Liver (tissue), 9 donors: ENCODE measurements around the gene SUSD4. TPM values are rescaled to one million over a fixed set of nuclear protein-coding genes. Genes with fewer than 3 reads are reported as not detected.

Experiments
- DNase-seq: peaks from one replicate; pipeline ENCODE4 v3.0.0-alpha.2; 2017; ENCODE audit warnings: low spot score
- H3K27ac ChIP-seq, 2 donors: one replicate each; pipeline ENCODE4 v1.7.0; 2013; ENCODE audit warnings: inconsistent platforms in 2 of 2, low read length in 2 of 2, control low read depth in 1 of 2, low read depth in 1 of 2, mild to moderate bottlenecking in 1 of 2
- H3K27me3 ChIP-seq, 4 donors: one replicate each; pipeline versions ENCODE4 v1.6.1 to v1.7.0; 2013; ENCODE audit warnings: low read length in 3 of 4, inconsistent platforms in 1 of 4, mild to moderate bottlenecking in 1 of 4, moderate library complexity in 1 of 4; ENCODE audit not compliant: control insufficient read depth in 4 of 4, insufficient read depth in 4 of 4
- H3K36me3 ChIP-seq, 4 donors: one replicate each; pipeline versions ENCODE4 v1.6.1 to v1.7.0; 2013; ENCODE audit warnings: low read length in 3 of 4, mild to moderate bottlenecking in 3 of 4, low read depth in 1 of 4, moderate library complexity in 1 of 4; ENCODE audit not compliant: control insufficient read depth in 4 of 4, insufficient read depth in 3 of 4
- H3K4me1 ChIP-seq, 4 donors: one replicate each; pipeline versions ENCODE4 v1.6.1 to v1.7.0; 2013; ENCODE audit warnings: low read length in 3 of 4, mild to moderate bottlenecking in 3 of 4, moderate library complexity in 1 of 4; ENCODE audit not compliant: control insufficient read depth in 4 of 4, insufficient read depth in 4 of 4
- H3K4me3 ChIP-seq, 3 donors: one replicate each; pipeline versions ENCODE4 v1.6.1 to v1.7.0; 2013; ENCODE audit warnings: low read length in 3 of 3, control low read depth in 1 of 3, low read depth in 1 of 3, mild to moderate bottlenecking in 1 of 3
- H3K9ac ChIP-seq, 2 donors: one replicate each; pipeline ENCODE4 v1.7.0; 2013; ENCODE audit warnings: low read length in 2 of 2, mild to moderate bottlenecking in 2 of 2, moderate library complexity in 2 of 2, control low read depth in 1 of 2, low read depth in 1 of 2
- H3K9me3 ChIP-seq, 4 donors: one replicate each; pipeline versions ENCODE4 v1.6.1 to v1.7.0; 2013; ENCODE audit warnings: low read length in 3 of 4; ENCODE audit not compliant: control insufficient read depth in 4 of 4
- ATF3 ChIP-seq: IDR thresholded peaks from 2 replicates; pipeline ENCODE4 v1.6.1; 2016; ENCODE audit warnings: antibody characterized with exemption
- CTCF ChIP-seq: fragments of 150-350 bp; IDR thresholded peaks from 2 replicates; pipeline ENCODE4 v1.5.1; 2017; ENCODE audit warnings: improper control_type of control experiment, low read depth, low read length; ENCODE audit not compliant: missing input control
- EGR1 ChIP-seq, 2 donors: IDR thresholded peaks; 2 replicates each; pipeline ENCODE4 v1.6.1; 2016 to 2018; ENCODE audit warnings: antibody characterized with exemption in 2 of 2, low read depth in 2 of 2
- FOXA1 ChIP-seq: IDR thresholded peaks from 2 replicates; pipeline ENCODE4 v1.6.1; 2016; ENCODE audit warnings: antibody characterized with exemption
- FOXA2 ChIP-seq: IDR thresholded peaks from 2 replicates; pipeline ENCODE4 v1.6.1; 2016; ENCODE audit warnings: antibody characterized with exemption
- GABPA ChIP-seq, 2 donors: IDR thresholded peaks in 1 of 2; conservative IDR thresholded peaks in 1 of 2; 2 replicates each; pipeline ENCODE4 v1.6.1; 2016; ENCODE audit warnings: antibody characterized with exemption in 2 of 2, mild to moderate bottlenecking in 1 of 2, moderate library complexity in 1 of 2
- HNF4A ChIP-seq, 2 donors: conservative IDR thresholded peaks; 2 replicates each; pipeline ENCODE4 v1.6.1; 2016; ENCODE audit warnings: antibody characterized with exemption in 2 of 2, mild to moderate bottlenecking in 2 of 2
- HNF4G ChIP-seq: IDR thresholded peaks from 2 replicates; pipeline ENCODE4 v1.6.1; 2016; ENCODE audit warnings: antibody characterized with exemption
- JUND ChIP-seq, 2 donors: IDR thresholded peaks; 2 replicates each; pipeline ENCODE4 v1.6.1; 2016; ENCODE audit warnings: antibody characterized with exemption in 2 of 2
- MAX ChIP-seq: IDR thresholded peaks from 2 replicates; pipeline ENCODE4 v1.6.1; 2016; ENCODE audit warnings: antibody characterized with exemption
- RAD21 ChIP-seq, 2 donors: IDR thresholded peaks; 2 replicates each; pipeline ENCODE4 v1.6.1; 2016; ENCODE audit warnings: antibody characterized with exemption in 2 of 2, mild to moderate bottlenecking in 2 of 2
- REST ChIP-seq: IDR thresholded peaks from 2 replicates; pipeline ENCODE4 v1.6.1; 2016; ENCODE audit warnings: antibody characterized with exemption, mild to moderate bottlenecking
- RXRA ChIP-seq, 2 donors: IDR thresholded peaks; 2 replicates each; pipeline ENCODE4 v1.6.1; 2017 to 2018; ENCODE audit warnings: antibody characterized with exemption in 2 of 2, mild to moderate bottlenecking in 1 of 2
- SP1 ChIP-seq: IDR thresholded peaks from 2 replicates; pipeline ENCODE4 v1.6.1; 2018; ENCODE audit warnings: antibody characterized with exemption, mild to moderate bottlenecking
- TAF1 ChIP-seq: conservative IDR thresholded peaks from 2 replicates; pipeline ENCODE4 v1.6.1; 2016; ENCODE audit warnings: antibody characterized with exemption, mild to moderate bottlenecking
- YY1 ChIP-seq: IDR thresholded peaks from 2 replicates; pipeline ENCODE4 v1.6.1; 2016; ENCODE audit warnings: antibody characterized with exemption, mild to moderate bottlenecking
- ZBTB33 ChIP-seq: IDR thresholded peaks from 2 replicates; pipeline ENCODE4 v1.6.1; 2016; ENCODE audit warnings: antibody characterized with exemption
- WGBS: extraction: QIAGEN DNeasy Blood & Tissue Kit; methylation state at CpG from one replicate; pipeline ENCODE4 v1.1.7; 2013; 5-methylcytosine and 5-hydroxymethylcytosine counted together
- polyA plus RNA-seq, 2 donors: library from polyadenylated mRNA; stranded (reverse) in 1 of 2; unstranded in 1 of 2; fragments of 200-250 nt in 1 of 2; fragments of >200 nt in 1 of 2; fragmentation: Nextera tagmentation in 1 of 2; extraction: Ambion mirVana in 1 of 2; gene quantifications; one replicate each; pipeline versions ENCODE4 v1.2.1 to v1.2.3, GENCODE V29; 2013 to 2015
- total RNA-seq, 2 donors: library from RNA; depleted of rRNA; stranded (reverse); fragments of >200 nt; gene quantifications; one replicate each; pipeline ENCODE4 v1.2.3, GENCODE V29; 2014
- donor health status: healthy.
- donor health status: healthy.
- donor health status: healthy.
- donor health status: healthy.
- donor health status: healthy.

The SUSD4 gene
- total and polyA plus RNA-seq, 4 donors: 1.1 to 3.8 (median 1.8) TPM

GRCh38 chr1:223230161-223230881 is 133.7 kb downstream of the SUSD4 start:
- Histone ChIP-seq H3K27ac (no peak overlapping the region), H3K4me3 (no peak overlapping the region), H3K36me3 (no peaks in the 10 kb centered on the region), H3K9ac (no peak overlapping the region), H3K4me1 (no peaks in the 10 kb centered on the region), H3K27me3 (no peaks in the 10 kb centered on the region), H3K9me3 (no peaks in the 10 kb centered on the region)
- 94% methylated on average over 11 of the region's 11 CpGs for WGBS
- TF ChIP-seq REST: no peak
- no peak for TF ChIP-seq GABPA (IDR thresholded peaks at IDR 0.05 in 1 of 2, conservative IDR thresholded peaks at IDR 0.05 in 1 of 2)
- TF ChIP-seq FOXA1: no peak
- TF ChIP-seq SP1: no peak
- no peak for TF ChIP-seq MAX
- no peak for TF ChIP-seq YY1
- TF ChIP-seq RXRA (IDR thresholded peaks at IDR 0.05): no peak
- no peak for TF ChIP-seq TAF1
- no peak for TF ChIP-seq JUND (IDR thresholded peaks at IDR 0.05)
- TF ChIP-seq HNF4A (conservative IDR thresholded peaks at IDR 0.05): no peak
- no peak for TF ChIP-seq FOXA2
- TF ChIP-seq ATF3: no peak
- TF ChIP-seq RAD21 (IDR thresholded peaks at IDR 0.05): no peak
- TF ChIP-seq EGR1 (IDR thresholded peaks at IDR 0.05; ENCODE audit: low read depth in 2 of 2): no peak
- TF ChIP-seq ZBTB33: no peak
- no peak for TF ChIP-seq HNF4G
- no peak for TF ChIP-seq CTCF
- no peak for DNase-seq
